NB4 (cell line): ENCODE results near the gene SLC25A39.

Experiments used
- CTCF ChIP-seq: IDR thresholded peaks from one replicate; pipeline ENCODE4 v1.5.1; 2012; ENCODE audit warnings: low read depth, low read length
- POLR2A ChIP-seq: IDR thresholded peaks from 2 replicates; pipeline ENCODE4 v1.6.1; 2011; ENCODE audit warnings: mild to moderate bottlenecking; ENCODE audit not compliant: insufficient read length; ENCODE audit errors: extremely low read depth

GRCh38 chr17:44363613-44364159, 39.1 kb upstream of the SLC25A39 start, which contains the start of gene FAM171A2:
- peak; percentile 24 for TF ChIP-seq CTCF
- peak; percentile 23 for TF ChIP-seq POLR2A
